22Rv1 (cell line): ENCODE data around the gene IDS.

Experiments
- H3K27ac ChIP-seq: fragments of 450-650 bp; 2 replicates; pipeline ENCODE4 v1.5.1; 2017
- ZFX ChIP-seq: fragments of 450-650 bp; IDR thresholded peaks from 2 replicates; pipeline ENCODE4 v1.6.1; 2017; ENCODE audit warnings: antibody characterized with exemption, borderline replicate concordance
- TF ChIP-seq, protein P1 (sequence below): fragments of 450-650 bp; IDR thresholded peaks from 2 replicates; pipeline ENCODE4 v1.5.1; 2017; ENCODE audit warnings: mild to moderate bottlenecking

Gene IDS

DNA sequence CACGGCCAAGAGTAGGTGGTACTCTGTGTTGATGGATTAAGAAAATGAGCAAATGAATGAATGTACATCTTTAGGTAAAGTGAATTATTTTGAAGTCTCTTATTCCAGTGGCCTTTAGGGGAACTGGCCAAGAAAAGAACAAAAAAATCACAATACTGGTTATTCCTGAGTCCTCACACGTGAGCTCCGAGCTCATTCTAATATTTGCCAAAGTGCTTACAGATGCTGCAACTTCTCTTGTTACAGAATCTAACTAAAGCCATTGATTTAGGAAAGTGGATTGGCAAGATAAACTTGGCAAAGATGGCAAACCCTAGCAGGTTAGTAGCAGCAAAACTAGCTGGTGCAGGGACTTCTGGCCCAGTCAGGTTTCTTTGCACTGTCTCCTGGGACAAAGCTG is 37.6 kb downstream of the IDS start:
- TF ChIP-seq ZFX, result no peak
- TF ChIP-seq, protein P1, sequence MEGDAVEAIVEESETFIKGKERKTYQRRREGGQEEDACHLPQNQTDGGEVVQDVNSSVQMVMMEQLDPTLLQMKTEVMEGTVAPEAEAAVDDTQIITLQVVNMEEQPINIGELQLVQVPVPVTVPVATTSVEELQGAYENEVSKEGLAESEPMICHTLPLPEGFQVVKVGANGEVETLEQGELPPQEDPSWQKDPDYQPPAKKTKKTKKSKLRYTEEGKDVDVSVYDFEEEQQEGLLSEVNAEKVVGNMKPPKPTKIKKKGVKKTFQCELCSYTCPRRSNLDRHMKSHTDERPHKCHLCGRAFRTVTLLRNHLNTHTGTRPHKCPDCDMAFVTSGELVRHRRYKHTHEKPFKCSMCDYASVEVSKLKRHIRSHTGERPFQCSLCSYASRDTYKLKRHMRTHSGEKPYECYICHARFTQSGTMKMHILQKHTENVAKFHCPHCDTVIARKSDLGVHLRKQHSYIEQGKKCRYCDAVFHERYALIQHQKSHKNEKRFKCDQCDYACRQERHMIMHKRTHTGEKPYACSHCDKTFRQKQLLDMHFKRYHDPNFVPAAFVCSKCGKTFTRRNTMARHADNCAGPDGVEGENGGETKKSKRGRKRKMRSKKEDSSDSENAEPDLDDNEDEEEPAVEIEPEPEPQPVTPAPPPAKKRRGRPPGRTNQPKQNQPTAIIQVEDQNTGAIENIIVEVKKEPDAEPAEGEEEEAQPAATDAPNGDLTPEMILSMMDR, result no peak
- H3K27ac ChIP-seq, result no peak overlapping the region

GRCh38 chrX:149462849-149463248 is 42.3 kb downstream of the IDS start:
- TF ChIP-seq, protein P1, result no peak
- no peak for TF ChIP-seq ZFX
- no peak overlapping the region for H3K27ac ChIP-seq

DNA sequence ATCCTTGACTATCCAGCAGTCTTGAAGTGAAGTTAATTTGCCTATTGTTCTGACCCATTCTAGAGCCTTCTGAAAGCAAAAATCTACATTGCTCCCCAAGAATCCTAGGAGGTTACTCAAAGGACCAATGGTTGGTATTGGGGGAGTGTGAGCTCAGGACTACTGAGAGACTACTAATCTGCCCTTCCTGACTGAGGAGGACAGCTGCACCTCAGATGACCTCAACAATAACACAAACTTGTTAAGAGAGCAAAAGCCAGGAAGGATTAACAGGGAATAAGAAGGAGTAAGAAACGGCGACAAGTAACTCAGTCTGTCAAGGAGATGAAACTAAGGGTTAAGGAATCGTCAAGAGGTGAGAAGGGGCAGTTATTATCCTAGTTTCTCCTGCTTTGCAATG is 43.4 kb downstream of the IDS start:
- no peak overlapping the region for H3K27ac ChIP-seq
- TF ChIP-seq, protein P1, result no peak
- TF ChIP-seq ZFX, result no peak

GRCh38 chrX:149458586-149458985 is 46.5 kb downstream of the IDS start:
- TF ChIP-seq, protein P1, result no peak
- no peak for TF ChIP-seq ZFX
- no peak overlapping the region for H3K27ac ChIP-seq

DNA sequence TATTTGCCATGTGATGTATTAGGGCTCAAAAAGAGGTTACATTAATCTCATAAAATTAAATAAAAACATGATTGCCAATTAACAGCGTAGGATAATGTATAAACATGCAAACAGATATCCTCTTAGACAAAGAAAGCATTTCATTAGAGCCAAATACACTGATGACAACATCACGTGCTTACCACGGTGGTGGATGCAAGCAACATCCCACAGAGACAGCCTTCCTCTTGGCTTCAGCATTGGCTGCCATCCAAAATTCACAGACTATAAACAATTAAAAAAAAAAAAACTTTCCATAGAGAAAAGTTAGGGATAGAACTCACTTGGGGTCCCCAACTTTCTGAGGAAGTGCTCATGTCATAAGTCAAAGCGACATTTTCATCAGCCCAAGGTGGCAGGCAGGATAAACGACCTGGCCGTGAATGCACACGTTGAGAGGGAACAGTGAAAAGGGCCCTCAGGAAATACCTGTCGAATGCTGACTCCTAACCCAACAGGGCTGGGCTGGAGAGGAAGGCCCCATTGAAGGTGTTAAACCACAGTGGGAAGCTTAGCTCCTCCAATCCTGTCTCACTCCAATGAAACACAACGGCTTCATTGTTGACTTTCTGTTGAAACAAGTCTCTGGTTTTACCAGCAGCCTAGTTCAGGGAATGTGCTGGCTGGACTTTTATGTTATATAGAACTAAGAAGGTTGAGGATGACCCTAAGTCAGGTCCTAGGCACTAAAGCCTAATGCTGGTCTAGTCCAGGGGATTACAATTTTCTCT is 48.4 kb downstream of the IDS start:
- TF ChIP-seq, protein P1, result no peak
- no peak for TF ChIP-seq ZFX
- H3K27ac ChIP-seq, result no peak overlapping the region

- TF ChIP-seq ZFX, result no peak
- TF ChIP-seq, protein P1, result no peak
- no peak overlapping the region for H3K27ac ChIP-seq
Observed at GRCh38 chrX:149455934-149456333, 49.2 kb downstream of the IDS start.
